SU-DHL-6 (cell line): ENCODE results near the gene RAP1GAP2.

Source experiments
- H2AFZ ChIP-seq: fragments of 200-600 bp; sonication (generic); 2 replicates; pipeline ENCODE4 v1.6.1; 2014; ENCODE audit warnings: low read depth, mild to moderate bottlenecking, moderate library complexity, mixed read lengths, antibody characterized with exemption, low read length; ENCODE audit not compliant: severe bottlenecking
- H3F3A ChIP-seq: fragments of 200-600 bp; shearing (Covaris generic); 2 replicates; pipeline ENCODE4 v1.6.0; 2016; ENCODE audit warnings: antibody characterized with exemption, mild to moderate bottlenecking; ENCODE audit not compliant: insufficient read depth
- H3K27ac ChIP-seq: fragments of 200-600 bp; sonication (generic); 2 replicates; pipeline ENCODE4 v1.5.1; 2016; ENCODE audit warnings: low read depth, mild to moderate bottlenecking, low read length, moderate library complexity, mixed read lengths
- H3K27me3 ChIP-seq: fragments of 200-600 bp; sonication (generic), shearing (Covaris generic); 2 replicates; pipeline ENCODE4 v1.6.0; 2014; ENCODE audit warnings: mild to moderate bottlenecking, low read length
- H3K36me3 ChIP-seq: fragments of 200-600 bp; sonication (generic); 2 replicates; pipeline ENCODE4 v1.6.1; 2014; ENCODE audit warnings: mild to moderate bottlenecking, low read length, mixed read lengths
- H3K4me2 ChIP-seq: fragments of 300-600, 200-600 bp; shearing (Covaris generic), sonication (generic); 2 replicates; pipeline ENCODE4 v1.6.0; 2014; ENCODE audit warnings: low read length, low read depth, mild to moderate bottlenecking; ENCODE audit not compliant: poor library complexity, severe bottlenecking
- H3K4me3 ChIP-seq: fragments of 200-600 bp; sonication (generic); 2 replicates; pipeline ENCODE4 v1.5.1; 2014; ENCODE audit warnings: antibody characterized with exemption, low read length, mild to moderate bottlenecking, mixed read lengths; ENCODE audit not compliant: insufficient read depth, poor library complexity, severe bottlenecking
- H3K79me2 ChIP-seq: fragments of 200-600 bp; sonication (generic); 2 replicates; pipeline ENCODE4 v1.6.1; 2014; ENCODE audit warnings: mild to moderate bottlenecking, low read length, moderate library complexity; ENCODE audit not compliant: insufficient read depth
- H3K9ac ChIP-seq: fragments of 200-600 bp; sonication (generic); 2 replicates; pipeline ENCODE4 v1.7.0; 2014; ENCODE audit warnings: mild to moderate bottlenecking, low read length
- H3K9me2 ChIP-seq: fragments of 200-600 bp; sonication (generic); replicated peaks from 2 replicates; pipeline ENCODE4 v1.6.1; 2014; ENCODE audit warnings: low read length; ENCODE audit not compliant: insufficient read depth
- H3K9me3 ChIP-seq: fragments of 200-600 bp; sonication (generic); 2 replicates; pipeline ENCODE4 v1.6.1; 2014; ENCODE audit warnings: low read length, mixed read lengths; ENCODE audit not compliant: insufficient read depth
- H4K20me1 ChIP-seq: fragments of 200-600 bp; sonication (generic); 2 replicates; pipeline ENCODE4 v1.6.1; 2014; ENCODE audit warnings: low read depth, mild to moderate bottlenecking, antibody characterized with exemption, low read length, moderate library complexity, mixed read lengths
- EZH2phosphoT487 ChIP-seq: fragments of 200-600 bp; sonication (generic), shearing (Covaris generic); conservative IDR thresholded peaks from 2 replicates; pipeline ENCODE4 v1.6.1; 2018; ENCODE audit warnings: mild to moderate bottlenecking, antibody characterized with exemption, low read length, moderate library complexity, mixed read lengths
- TF ChIP-seq, protein P1 (sequence below): fragments of 200-600 bp; sonication (generic); IDR thresholded peaks from one replicate; pipeline ENCODE4 v1.5.1; 2017; ENCODE audit warnings: antibody characterized with exemption, mild to moderate bottlenecking, low read length, moderate library complexity; ENCODE audit not compliant: insufficient read depth, poor library complexity, severe bottlenecking

The RAP1GAP2 gene

DNA sequence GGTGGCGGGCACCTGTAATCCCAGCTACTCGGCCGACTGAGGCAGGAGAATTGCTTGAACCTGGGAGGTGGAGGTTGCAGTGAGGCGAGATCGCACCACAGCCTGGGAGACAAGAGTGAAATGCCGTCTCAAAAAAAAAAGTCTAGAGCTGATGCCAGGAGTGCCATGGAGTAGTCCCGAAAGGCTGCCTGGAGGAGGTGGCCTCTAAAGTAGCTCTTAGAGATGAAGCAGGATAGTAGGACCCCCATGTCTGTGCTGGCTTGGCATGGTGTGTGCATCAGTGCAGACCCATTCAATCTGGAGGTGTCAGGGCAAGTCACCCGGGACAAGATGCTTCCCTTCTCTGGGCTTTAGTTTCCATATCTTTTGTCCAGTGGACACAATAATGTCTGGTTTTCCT is 6.3 kb downstream of the RAP1GAP2 start:
- Histone ChIP-seq H3K36me3 (no peaks in the 10 kb centered on the region), H4K20me1 (no peaks in the 10 kb centered on the region), H3K4me3 (no peak overlapping the region), H3K9ac (no peak overlapping the region), H3K9me2 (no peaks in the 10 kb centered on the region), H3K4me2 (no peak overlapping the region), H3K27me3 (no peaks in the 10 kb centered on the region), H3K79me2 (no peaks in the 10 kb centered on the region), H3F3A (no peaks in the 10 kb centered on the region), H2AFZ (no peak overlapping the region), H3K9me3 (no peaks in the 10 kb centered on the region), H3K27ac (no peak overlapping the region)
- TF ChIP-seq EZH2phosphoT487, result no peak
- TF ChIP-seq, protein P1, sequence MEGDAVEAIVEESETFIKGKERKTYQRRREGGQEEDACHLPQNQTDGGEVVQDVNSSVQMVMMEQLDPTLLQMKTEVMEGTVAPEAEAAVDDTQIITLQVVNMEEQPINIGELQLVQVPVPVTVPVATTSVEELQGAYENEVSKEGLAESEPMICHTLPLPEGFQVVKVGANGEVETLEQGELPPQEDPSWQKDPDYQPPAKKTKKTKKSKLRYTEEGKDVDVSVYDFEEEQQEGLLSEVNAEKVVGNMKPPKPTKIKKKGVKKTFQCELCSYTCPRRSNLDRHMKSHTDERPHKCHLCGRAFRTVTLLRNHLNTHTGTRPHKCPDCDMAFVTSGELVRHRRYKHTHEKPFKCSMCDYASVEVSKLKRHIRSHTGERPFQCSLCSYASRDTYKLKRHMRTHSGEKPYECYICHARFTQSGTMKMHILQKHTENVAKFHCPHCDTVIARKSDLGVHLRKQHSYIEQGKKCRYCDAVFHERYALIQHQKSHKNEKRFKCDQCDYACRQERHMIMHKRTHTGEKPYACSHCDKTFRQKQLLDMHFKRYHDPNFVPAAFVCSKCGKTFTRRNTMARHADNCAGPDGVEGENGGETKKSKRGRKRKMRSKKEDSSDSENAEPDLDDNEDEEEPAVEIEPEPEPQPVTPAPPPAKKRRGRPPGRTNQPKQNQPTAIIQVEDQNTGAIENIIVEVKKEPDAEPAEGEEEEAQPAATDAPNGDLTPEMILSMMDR, result no peak

DNA sequence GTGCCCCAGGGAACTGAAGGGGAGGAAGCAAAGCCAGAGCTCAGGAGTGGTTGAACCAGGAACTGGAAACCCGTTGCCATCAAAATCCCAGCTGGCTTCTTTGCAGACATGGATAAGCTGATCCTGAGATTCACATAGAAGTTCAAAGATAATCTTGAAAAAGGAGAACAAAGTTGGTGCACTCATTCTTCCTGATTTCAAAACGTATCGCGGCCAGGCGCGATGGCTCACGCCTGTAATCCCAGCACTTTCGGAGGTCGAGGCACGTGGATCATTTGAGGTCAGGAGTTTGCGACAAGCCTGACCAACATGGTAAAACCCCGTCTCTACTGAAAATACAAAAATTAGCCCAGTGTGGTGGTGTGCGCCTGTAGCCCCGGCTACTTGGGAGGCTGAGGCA is 7.1 kb downstream of the RAP1GAP2 start:
- Histone ChIP-seq H3K79me2 (no peaks in the 10 kb centered on the region), H3K27ac (no peak overlapping the region), H3K36me3 (no peaks in the 10 kb centered on the region), H3F3A (no peaks in the 10 kb centered on the region), H3K4me3 (no peak overlapping the region), H3K9me3 (no peaks in the 10 kb centered on the region), H3K9ac (no peak overlapping the region), H3K4me2 (no peak overlapping the region), H3K9me2 (no peaks in the 10 kb centered on the region), H3K27me3 (no peaks in the 10 kb centered on the region), H2AFZ (no peak overlapping the region), H4K20me1 (no peaks in the 10 kb centered on the region)
- TF ChIP-seq, protein P1, result no peak

DNA sequence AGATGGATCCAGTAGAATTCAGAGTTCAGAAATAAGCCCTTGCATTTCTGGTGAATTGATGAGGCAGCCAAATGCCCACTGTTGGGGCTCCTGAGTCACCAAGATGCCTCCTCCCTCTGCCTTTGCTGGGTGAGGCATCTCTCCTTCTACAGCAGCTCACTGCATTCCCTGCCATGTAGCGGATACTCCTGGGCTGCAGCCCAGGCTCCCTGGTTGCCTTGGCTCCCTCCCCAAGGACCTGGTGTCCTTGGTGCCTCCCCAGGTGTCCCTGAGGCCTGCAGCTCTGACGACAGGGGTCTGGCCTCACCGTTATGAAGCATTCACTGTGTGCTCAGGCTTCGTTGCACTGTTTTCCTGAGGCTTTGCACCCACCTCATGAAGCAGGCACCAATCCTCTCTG is 7.7 kb downstream of the RAP1GAP2 start:
- no peak overlapping the region for H3K9ac ChIP-seq
- H3K9me2 ChIP-seq, result no peaks in the 10 kb centered on the region
- no peaks in the 10 kb centered on the region for H3F3A ChIP-seq
- H3K4me2 ChIP-seq, result no peak overlapping the region
- H2AFZ ChIP-seq, result no peak overlapping the region
- no peak overlapping the region for H3K27ac ChIP-seq
- H4K20me1 ChIP-seq, result no peaks in the 10 kb centered on the region
- no peaks in the 10 kb centered on the region for H3K79me2 ChIP-seq
- H3K36me3 ChIP-seq, result no peaks in the 10 kb centered on the region
- H3K27me3 ChIP-seq, result no peaks in the 10 kb centered on the region
- H3K9me3 ChIP-seq, result no peaks in the 10 kb centered on the region
- TF ChIP-seq, protein P1, result no peak
- no peak for TF ChIP-seq EZH2phosphoT487
- H3K4me3 ChIP-seq, result no peak overlapping the region

DNA sequence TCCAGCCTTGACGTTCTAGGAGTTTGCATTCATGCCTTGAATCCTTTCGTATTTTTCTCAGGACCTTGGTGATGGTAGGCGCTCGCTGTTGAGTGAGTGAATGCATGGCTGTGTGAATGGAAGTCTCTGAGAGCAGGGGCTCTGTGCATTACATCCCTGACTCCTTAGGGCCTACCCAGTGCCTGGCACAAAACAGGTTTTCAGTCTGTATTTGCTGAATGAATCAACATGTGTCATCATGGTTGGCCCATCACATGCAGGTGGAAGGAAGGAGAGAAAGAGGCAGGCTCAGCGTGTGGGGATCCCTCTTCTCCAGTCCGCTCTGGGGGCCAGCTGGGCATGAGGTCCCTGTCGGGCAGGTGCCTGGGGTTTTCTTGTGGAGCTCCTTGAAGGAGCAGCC is 8.7 kb downstream of the RAP1GAP2 start:
- H3K79me2 ChIP-seq, result no peaks in the 10 kb centered on the region
- TF ChIP-seq EZH2phosphoT487, result no peak
- TF ChIP-seq, protein P1, result no peak
- no peak overlapping the region for H3K9ac ChIP-seq
- no peak overlapping the region for H3K4me2 ChIP-seq
- no peak overlapping the region for H2AFZ ChIP-seq
- no peaks in the 10 kb centered on the region for H3K27me3 ChIP-seq
- no peak overlapping the region for H3K4me3 ChIP-seq
- H3F3A ChIP-seq, result no peaks in the 10 kb centered on the region
- H4K20me1 ChIP-seq, result no peaks in the 10 kb centered on the region
- no peaks in the 10 kb centered on the region for H3K36me3 ChIP-seq
- H3K9me3 ChIP-seq, result no peaks in the 10 kb centered on the region
- no peak overlapping the region for H3K27ac ChIP-seq
- H3K9me2 ChIP-seq, result no peaks in the 10 kb centered on the region
